Loucy (cell line): ENCODE results near the gene SLC22A31.

Experiments
- H2AFZ ChIP-seq: fragments of 200-600 bp; sonication (generic); 2 replicates; pipeline ENCODE4 v1.6.0; 2016; ENCODE audit warnings: antibody characterized with exemption, mild to moderate bottlenecking, low read length, moderate library complexity
- H3F3A ChIP-seq: fragments of 200-600 bp; 2 replicates; pipeline ENCODE4 v1.6.0; 2016; ENCODE audit warnings: antibody characterized with exemption, low read depth, mild to moderate bottlenecking
- H3K27me3 ChIP-seq: fragments of 200-600 bp; sonication (generic); 2 replicates; pipeline ENCODE4 v1.6.1; 2014; ENCODE audit warnings: low read length, mild to moderate bottlenecking; ENCODE audit not compliant: insufficient read depth, poor library complexity, severe bottlenecking
- H3K36me3 ChIP-seq: fragments of 200-600 bp; sonication (generic); 2 replicates; pipeline ENCODE4 v1.6.1; 2016; ENCODE audit warnings: low read length; ENCODE audit not compliant: insufficient read depth
- H3K4me1 ChIP-seq: fragments of 200-600 bp; sonication (generic); 2 replicates; pipeline ENCODE4 v1.5.1; 2014; ENCODE audit warnings: low read length, mild to moderate bottlenecking; ENCODE audit not compliant: insufficient read depth, poor library complexity, severe bottlenecking
- H3K4me2 ChIP-seq: fragments of 200-600 bp; sonication (generic); 2 replicates; pipeline ENCODE4 v1.6.0; 2014; ENCODE audit warnings: antibody characterized with exemption, low read length, low read depth, mild to moderate bottlenecking; ENCODE audit not compliant: poor library complexity, severe bottlenecking
- H3K4me3 ChIP-seq: fragments of 200-600 bp; sonication (generic); 2 replicates; pipeline ENCODE4 v1.5.1; 2014; ENCODE audit warnings: low read length, mild to moderate bottlenecking, mixed read lengths; ENCODE audit not compliant: poor library complexity, severe bottlenecking
- H3K79me2 ChIP-seq: fragments of 200-600 bp; sonication (generic); 2 replicates; pipeline ENCODE4 v1.6.1; 2014; ENCODE audit warnings: low read length; ENCODE audit not compliant: insufficient read depth
- H3K9ac ChIP-seq: fragments of 200-600 bp; sonication (generic); 2 replicates; pipeline ENCODE4 v1.6.0; 2014; ENCODE audit warnings: mild to moderate bottlenecking, low read depth, low read length, moderate library complexity; ENCODE audit not compliant: poor library complexity, severe bottlenecking
- H3K9me2 ChIP-seq: fragments of 200-600 bp; sonication (generic); replicated peaks from 2 replicates; pipeline ENCODE4 v1.6.1; 2016; ENCODE audit warnings: low read depth, low read length, mixed read lengths
- H3K9me3 ChIP-seq: fragments of 200-600 bp; sonication (generic); 2 replicates; pipeline ENCODE4 v1.6.1; 2014; ENCODE audit warnings: mild to moderate bottlenecking, antibody characterized with exemption, low read length, low read depth; ENCODE audit not compliant: insufficient read depth
- H4K20me1 ChIP-seq: fragments of 200-600 bp; sonication (generic); 2 replicates; pipeline ENCODE4 v1.6.0; 2014; ENCODE audit warnings: antibody characterized with exemption, low read length, mild to moderate bottlenecking; ENCODE audit not compliant: insufficient read depth, poor library complexity, severe bottlenecking
- CTCF ChIP-seq: fragments of 200-600 bp; sonication (generic); conservative IDR thresholded peaks from 2 replicates; pipeline ENCODE4 v1.5.1; 2014; ENCODE audit warnings: mild to moderate bottlenecking, antibody characterized with exemption, low read length
- EZH2phosphoT487 ChIP-seq: fragments of 200-600 bp; IDR thresholded peaks from 2 replicates; pipeline ENCODE4 v1.6.1; 2018; ENCODE audit warnings: antibody characterized with exemption, mild to moderate bottlenecking, moderate library complexity, borderline replicate concordance

SLC22A31 gene

DNA sequence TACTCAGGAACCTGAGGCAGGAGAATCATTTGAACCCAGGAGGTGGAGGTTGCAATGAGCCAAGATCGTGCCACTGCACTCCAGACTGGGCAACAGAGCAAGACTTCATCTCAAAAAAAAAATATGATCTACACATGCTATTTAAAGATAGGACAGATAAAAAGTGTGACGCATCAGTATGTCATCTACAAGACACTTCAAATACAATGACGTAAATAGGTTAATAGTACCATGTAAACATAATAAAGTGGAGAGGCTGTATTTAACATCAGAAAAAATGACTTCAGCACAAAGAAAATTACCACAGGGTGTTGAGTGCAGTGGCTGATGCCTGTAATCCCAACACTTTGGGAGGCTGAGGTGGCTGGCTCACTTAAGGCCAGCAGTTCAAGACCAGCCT is 37.4 kb upstream of the SLC22A31 start:
- TF ChIP-seq CTCF (no peak), EZH2phosphoT487 (no peak)

GRCh38 chr16:89233678-89234490 is 33.5 kb upstream of the SLC22A31 start:
- TF ChIP-seq CTCF (no peak), EZH2phosphoT487 (no peak)
- no peak overlapping the region for H2AFZ ChIP-seq
- H3F3A ChIP-seq, result no peaks in the 10 kb centered on the region
- H3K27me3 ChIP-seq, result no peaks in the 10 kb centered on the region
- H3K9me2 ChIP-seq, result no peaks in the 10 kb centered on the region
- H3K4me1 ChIP-seq, result no peaks in the 10 kb centered on the region
- H3K36me3 ChIP-seq, result no peaks in the 10 kb centered on the region
- no peaks in the 10 kb centered on the region for H3K79me2 ChIP-seq
- no peaks in the 10 kb centered on the region for H3K9me3 ChIP-seq
- H3K4me2 ChIP-seq, result no peak overlapping the region
- H3K9ac ChIP-seq, result no peak overlapping the region
- H3K4me3 ChIP-seq, result no peak overlapping the region
- no peaks in the 10 kb centered on the region for H4K20me1 ChIP-seq

More for the DNA sequence above, 37.4 kb upstream of the SLC22A31 start:
- Histone ChIP-seq H3K36me3 (no peaks in the 10 kb centered on the region), H3K27me3 (no peaks in the 10 kb centered on the region), H3K4me2 (no peak overlapping the region), H3K4me1 (peaks cover 4% of the 10 kb centered on the region), H4K20me1 (no peaks in the 10 kb centered on the region), H3K9me2 (no peaks in the 10 kb centered on the region), H3K9ac (no peak overlapping the region), H3K79me2 (no peaks in the 10 kb centered on the region), H3K9me3 (no peaks in the 10 kb centered on the region), H3F3A (peaks cover 4% of the 10 kb centered on the region; the same call in 1 of the 2 replicates), H3K4me3 (no peak overlapping the region), H2AFZ (no peak overlapping the region)

DNA sequence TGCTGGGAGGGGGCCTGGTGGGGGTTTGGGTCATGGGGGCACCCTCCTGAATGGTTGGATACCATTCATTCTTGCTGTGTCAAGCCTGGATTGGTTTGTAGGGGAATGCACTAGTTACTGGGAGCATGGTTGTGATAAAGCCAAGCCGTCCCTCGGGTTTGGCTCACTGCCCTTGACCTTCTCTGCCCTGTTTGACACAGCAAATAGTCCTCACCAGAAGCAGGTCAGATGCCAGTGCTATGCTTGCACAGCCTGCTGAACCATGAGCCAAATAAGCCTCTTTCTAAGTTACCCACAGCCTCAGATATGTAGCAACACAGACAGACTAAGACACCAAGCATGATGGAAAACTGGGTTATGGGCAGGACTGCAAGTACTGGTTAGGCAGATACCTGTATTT is 31.8 kb upstream of the SLC22A31 start:
- H3K9me3 ChIP-seq, result no peaks in the 10 kb centered on the region
- H3K9ac ChIP-seq, result no peak overlapping the region
- no peak overlapping the region for H2AFZ ChIP-seq
- no peaks in the 10 kb centered on the region for H4K20me1 ChIP-seq
- no peaks in the 10 kb centered on the region for H3K4me1 ChIP-seq
- H3K36me3 ChIP-seq, result no peaks in the 10 kb centered on the region; the same call in 1 of the 2 replicates
- no peak overlapping the region for H3K4me2 ChIP-seq
- no peaks in the 10 kb centered on the region for H3K79me2 ChIP-seq
- no peaks in the 10 kb centered on the region for H3F3A ChIP-seq
- no peak for TF ChIP-seq CTCF
- no peak for TF ChIP-seq EZH2phosphoT487
- no peaks in the 10 kb centered on the region for H3K27me3 ChIP-seq
- H3K4me3 ChIP-seq, result no peak overlapping the region
- no peaks in the 10 kb centered on the region for H3K9me2 ChIP-seq
